Astrocyte of the spinal cord (primary cell): ENCODE data around the gene TMEFF2.

ENCODE experiments used
- DNase-seq: peaks from one replicate; pipeline ENCODE4 v3.0.0; 2011; ENCODE audit warnings: low read depth, low spot score
- H3K4me3 ChIP-seq: 2 replicates; pipeline ENCODE4 v1.5.1; 2011; ENCODE audit warnings: low read depth, mild to moderate bottlenecking, low read length, moderate library complexity
- in situ Hi-C: cut with HindIII; loops from 2 replicates; pipeline ENCODE4 v1.10.0; 2017; ENCODE audit warnings: low sequenced_read_pairs
- TF ChIP-seq, protein P1 (sequence below): IDR thresholded peaks from 2 replicates; pipeline ENCODE4 v1.5.1; 2012; ENCODE audit warnings: low read depth, mild to moderate bottlenecking, low read length, inconsistent platforms

The TMEFF2 gene

DNA sequence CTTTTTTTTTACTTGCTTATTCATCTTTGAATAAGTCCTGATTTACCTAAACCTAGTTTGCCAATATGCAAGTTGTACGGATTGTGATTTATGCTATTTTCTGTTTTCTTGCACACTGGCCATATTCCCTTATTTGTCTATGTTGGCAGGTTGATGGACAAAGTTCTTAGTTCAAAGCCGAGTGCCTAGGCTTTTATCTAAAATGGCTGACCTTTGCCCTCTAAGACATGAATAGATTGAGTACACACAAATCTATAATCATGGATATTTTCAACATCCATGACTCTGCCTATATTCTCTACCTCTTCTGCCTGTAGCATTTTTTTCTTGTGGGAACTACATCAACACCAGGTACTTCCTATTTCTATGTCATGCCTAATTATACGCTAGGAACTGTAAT, 171.7 kb downstream of the TMEFF2 start:
- no peak overlapping the region for H3K4me3 ChIP-seq
- in situ Hi-C loops, result no loop called here
- TF ChIP-seq, protein P1, sequence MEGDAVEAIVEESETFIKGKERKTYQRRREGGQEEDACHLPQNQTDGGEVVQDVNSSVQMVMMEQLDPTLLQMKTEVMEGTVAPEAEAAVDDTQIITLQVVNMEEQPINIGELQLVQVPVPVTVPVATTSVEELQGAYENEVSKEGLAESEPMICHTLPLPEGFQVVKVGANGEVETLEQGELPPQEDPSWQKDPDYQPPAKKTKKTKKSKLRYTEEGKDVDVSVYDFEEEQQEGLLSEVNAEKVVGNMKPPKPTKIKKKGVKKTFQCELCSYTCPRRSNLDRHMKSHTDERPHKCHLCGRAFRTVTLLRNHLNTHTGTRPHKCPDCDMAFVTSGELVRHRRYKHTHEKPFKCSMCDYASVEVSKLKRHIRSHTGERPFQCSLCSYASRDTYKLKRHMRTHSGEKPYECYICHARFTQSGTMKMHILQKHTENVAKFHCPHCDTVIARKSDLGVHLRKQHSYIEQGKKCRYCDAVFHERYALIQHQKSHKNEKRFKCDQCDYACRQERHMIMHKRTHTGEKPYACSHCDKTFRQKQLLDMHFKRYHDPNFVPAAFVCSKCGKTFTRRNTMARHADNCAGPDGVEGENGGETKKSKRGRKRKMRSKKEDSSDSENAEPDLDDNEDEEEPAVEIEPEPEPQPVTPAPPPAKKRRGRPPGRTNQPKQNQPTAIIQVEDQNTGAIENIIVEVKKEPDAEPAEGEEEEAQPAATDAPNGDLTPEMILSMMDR, result no peak
- no peak for DNase-seq

DNA sequence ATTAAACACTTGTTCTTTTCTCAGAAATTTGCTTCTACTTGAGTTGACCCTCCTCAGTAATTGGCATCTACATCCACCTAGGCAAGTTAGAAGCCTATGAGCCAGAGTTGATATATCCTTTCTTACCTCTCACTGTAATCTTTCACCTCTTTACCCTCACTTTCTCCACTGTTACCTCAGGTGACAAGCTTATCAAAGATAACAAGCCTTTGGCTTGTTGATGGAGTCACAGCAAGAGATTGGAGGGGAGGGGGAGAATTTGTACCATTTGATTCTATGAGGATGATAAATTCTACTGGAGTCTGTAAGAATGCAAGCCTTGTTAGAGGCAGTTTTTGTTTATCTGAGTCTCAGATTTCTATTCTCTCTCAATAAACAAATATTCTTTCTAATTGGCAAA, 176.9 kb downstream of the TMEFF2 start:
- in situ Hi-C loops, result no loop called here
- no peak overlapping the region for H3K4me3 ChIP-seq
- no peak for DNase-seq
- TF ChIP-seq, protein P1, result no peak

DNA sequence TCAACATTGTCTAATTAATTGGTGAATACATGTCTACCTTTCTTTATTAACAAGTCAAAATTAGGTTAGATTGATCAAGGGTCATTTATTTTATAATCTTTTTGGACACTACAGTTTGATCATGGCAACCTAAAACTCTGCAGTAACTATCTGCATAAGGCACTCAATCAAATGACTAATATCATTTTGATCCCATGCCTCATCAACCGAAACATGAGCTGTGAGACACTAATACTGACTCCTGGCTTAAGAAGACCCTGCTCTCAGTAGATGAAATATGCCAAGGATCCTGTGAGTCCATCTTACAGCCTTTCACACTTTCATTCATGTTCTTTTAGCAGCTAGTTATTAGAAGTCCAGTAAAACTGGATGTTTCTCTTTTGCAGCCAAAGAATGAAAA, 178.5 kb downstream of the TMEFF2 start:
- peak; percentile 40 for DNase-seq
- in situ Hi-C loops, result no loop called here
- TF ChIP-seq, protein P1, result no peak
- no peak overlapping the region for H3K4me3 ChIP-seq

DNA sequence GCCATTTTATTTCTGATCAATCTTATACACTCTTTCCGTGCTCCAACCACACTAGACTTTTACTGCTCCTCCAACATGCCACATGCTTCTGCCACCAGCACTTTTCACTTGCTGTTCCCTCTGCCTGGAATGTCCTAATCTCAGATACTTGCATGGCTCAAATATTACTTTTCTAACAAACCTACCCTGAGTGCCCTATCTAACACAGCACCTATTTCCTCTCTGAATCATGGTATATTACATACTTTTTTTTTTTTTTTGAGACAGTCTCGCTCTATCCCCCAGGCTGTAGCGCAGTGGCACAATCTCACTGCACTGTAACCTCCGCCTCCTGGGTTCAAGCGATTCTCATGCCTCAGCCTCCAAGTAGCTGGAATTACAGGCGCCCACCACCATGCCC, 181.5 kb downstream of the TMEFF2 start:
- no peak for DNase-seq
- in situ Hi-C loops, result no loop called here
- H3K4me3 ChIP-seq, result no peak overlapping the region
- TF ChIP-seq, protein P1, result no peak

DNA sequence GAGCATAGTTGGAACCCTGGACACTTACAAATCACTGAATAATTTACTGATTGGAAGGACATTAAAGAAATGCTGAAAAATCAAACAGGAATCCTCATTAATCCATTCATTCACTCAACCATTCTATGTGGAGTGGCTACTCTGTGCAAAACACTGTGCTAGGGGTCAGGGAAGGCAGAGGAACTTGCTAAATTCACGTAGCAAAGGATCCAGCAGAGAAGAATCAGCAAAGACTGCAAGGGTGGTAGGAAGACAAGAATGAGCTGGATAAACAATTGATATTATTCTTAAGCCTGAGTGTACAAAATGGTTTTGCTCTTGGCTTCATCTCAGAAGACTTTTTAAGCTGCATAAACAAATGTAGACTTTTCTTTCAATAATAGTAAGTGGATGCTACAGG, 183.5 kb downstream of the TMEFF2 start:
- H3K4me3 ChIP-seq, result no peak overlapping the region
- peak; percentile 68 for DNase-seq
- TF ChIP-seq, protein P1, result no peak
- in situ Hi-C loops, result no loop called here

DNA sequence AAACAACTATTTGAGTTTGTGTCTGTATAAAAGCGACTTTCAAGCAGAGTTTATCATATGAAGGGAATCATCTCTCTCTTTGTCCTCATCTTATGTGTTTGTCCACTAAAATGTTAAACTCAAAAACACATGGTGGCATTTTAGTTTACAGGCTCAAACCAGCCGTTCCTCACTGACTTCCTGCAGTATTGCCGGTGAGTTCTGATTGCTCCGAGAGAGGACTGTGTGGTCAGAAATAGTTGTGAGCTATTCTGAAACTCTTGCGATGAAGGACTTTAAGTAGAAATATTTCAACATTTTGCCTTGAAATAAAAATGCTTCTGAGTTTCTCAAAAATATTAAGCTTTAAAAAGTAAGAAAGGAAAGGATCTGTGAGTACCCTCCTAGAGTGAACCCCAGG, 184.7 kb downstream of the TMEFF2 start:
- H3K4me3 ChIP-seq, result no peak overlapping the region
- no peak for DNase-seq
- in situ Hi-C loops, result no loop called here
- TF ChIP-seq, protein P1, result no peak
